22Rv1 (cell line): ENCODE data around the gene GIPR.
A peak's percentile ranks its signal among the peaks of the same experiment; 100 is the strongest.
"Not testable (repeated sequence)": the region's sequence is repeated elsewhere in the genome, so short reads cannot be mapped to it uniquely, and the experiment has no call there.

Source experiments
- H3K27ac ChIP-seq: fragments of 450-650 bp; 2 replicates; pipeline ENCODE4 v1.5.1; 2017
- ZFX ChIP-seq: fragments of 450-650 bp; IDR thresholded peaks from 2 replicates; pipeline ENCODE4 v1.6.1; 2017; ENCODE audit warnings: antibody characterized with exemption, borderline replicate concordance
- TF ChIP-seq, protein P1 (sequence below): fragments of 450-650 bp; IDR thresholded peaks from 2 replicates; pipeline ENCODE4 v1.5.1; 2017; ENCODE audit warnings: mild to moderate bottlenecking

Gene GIPR, protein sequence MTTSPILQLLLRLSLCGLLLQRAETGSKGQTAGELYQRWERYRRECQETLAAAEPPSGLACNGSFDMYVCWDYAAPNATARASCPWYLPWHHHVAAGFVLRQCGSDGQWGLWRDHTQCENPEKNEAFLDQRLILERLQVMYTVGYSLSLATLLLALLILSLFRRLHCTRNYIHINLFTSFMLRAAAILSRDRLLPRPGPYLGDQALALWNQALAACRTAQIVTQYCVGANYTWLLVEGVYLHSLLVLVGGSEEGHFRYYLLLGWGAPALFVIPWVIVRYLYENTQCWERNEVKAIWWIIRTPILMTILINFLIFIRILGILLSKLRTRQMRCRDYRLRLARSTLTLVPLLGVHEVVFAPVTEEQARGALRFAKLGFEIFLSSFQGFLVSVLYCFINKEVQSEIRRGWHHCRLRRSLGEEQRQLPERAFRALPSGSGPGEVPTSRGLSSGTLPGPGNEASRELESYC

DNA sequence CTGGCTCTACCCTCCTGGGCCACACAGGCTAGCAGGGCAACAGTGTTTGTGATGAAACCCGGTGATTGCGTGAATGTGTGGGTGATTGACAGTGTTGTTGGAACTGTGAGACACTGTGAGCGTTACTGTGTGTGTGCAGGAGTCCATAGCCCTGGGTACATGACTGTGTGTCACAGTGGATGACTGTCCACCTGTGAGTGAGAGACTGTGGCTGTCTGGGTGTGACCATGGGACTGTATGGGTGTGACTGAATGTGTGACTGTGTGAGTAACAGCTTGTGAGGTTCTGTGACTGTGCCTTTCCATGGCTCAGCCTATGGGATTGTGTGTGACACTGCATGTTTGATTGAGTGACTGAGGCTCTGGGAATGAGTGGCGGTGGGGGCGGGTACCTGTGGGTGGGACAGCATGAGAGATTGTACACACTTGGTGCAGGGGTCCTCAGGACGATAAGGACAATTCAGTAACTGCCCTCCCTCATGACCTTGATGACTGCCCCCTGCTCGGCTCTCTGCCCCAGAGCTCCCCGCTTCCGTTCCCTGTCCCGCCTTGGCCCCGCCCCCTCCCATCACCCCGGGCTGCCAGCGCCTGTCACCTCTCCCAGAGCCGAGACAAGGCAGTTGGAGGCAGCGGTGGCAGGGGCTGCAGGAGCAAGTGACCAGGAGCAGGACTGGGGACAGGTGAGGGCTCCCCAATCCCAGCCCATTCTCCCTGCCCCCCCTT, at the start of gene GIPR:
Gene GIPR, plus strand, starts transcription at position 602 of the 722 bp plus-strand sequence. CDS start 1,300 bp downstream, outside the sequence.
- peak within 1 kb of the TSS; percentile 27 for H3K27ac ChIP-seq
- no peak for TF ChIP-seq ZFX
- TF ChIP-seq, protein P1, sequence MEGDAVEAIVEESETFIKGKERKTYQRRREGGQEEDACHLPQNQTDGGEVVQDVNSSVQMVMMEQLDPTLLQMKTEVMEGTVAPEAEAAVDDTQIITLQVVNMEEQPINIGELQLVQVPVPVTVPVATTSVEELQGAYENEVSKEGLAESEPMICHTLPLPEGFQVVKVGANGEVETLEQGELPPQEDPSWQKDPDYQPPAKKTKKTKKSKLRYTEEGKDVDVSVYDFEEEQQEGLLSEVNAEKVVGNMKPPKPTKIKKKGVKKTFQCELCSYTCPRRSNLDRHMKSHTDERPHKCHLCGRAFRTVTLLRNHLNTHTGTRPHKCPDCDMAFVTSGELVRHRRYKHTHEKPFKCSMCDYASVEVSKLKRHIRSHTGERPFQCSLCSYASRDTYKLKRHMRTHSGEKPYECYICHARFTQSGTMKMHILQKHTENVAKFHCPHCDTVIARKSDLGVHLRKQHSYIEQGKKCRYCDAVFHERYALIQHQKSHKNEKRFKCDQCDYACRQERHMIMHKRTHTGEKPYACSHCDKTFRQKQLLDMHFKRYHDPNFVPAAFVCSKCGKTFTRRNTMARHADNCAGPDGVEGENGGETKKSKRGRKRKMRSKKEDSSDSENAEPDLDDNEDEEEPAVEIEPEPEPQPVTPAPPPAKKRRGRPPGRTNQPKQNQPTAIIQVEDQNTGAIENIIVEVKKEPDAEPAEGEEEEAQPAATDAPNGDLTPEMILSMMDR: no peak

DNA sequence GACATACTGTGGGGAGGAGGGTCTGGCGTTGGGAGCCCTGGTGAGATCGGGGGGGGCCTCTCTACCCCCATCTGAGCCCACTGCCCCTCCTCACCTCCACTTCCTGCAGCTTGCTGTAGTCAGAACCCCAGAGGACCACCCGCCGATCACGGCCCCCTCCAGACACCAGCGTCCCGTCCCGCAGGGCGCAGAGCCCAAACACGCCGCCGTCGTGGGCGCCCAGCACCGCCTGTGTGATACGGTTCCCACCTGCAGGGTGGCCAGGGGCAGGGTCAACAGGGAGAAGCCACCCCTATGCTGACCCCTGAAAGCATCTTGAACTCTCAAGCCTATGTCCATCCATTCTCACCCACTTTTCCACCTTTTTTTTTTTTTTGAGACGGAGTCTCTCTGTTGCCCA, 46.6 kb upstream of the GIPR start:
- H3K27ac ChIP-seq: no peak overlapping the region
- no peak for TF ChIP-seq ZFX
- TF ChIP-seq, protein P1: no peak

DNA sequence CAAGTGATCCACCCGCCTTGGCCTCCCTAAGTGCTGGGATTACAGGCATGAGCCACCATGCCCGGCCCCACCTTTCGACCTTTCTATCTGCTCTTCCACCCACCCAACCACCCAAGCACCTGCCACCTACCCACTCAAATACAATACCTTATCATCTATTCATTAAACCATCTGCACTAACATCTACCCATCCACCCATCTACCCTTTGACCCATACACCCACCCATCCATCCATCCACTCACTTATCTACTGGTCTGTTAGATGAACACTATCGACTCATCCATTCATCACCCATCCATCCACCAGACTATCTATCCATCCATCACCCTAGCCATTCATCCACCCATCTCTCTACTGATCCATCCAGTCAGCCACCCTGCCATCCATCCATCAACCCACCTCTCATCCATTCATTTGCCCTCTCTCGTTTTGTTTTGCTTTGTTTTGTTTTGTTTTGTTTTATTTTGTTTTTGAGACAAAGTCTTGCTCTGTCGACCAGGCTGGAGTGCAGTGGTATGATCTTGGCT, 46.0 kb upstream of the GIPR start:
- no peak for TF ChIP-seq ZFX
- TF ChIP-seq, protein P1: no peak
- H3K27ac ChIP-seq: no peak overlapping the region

DNA sequence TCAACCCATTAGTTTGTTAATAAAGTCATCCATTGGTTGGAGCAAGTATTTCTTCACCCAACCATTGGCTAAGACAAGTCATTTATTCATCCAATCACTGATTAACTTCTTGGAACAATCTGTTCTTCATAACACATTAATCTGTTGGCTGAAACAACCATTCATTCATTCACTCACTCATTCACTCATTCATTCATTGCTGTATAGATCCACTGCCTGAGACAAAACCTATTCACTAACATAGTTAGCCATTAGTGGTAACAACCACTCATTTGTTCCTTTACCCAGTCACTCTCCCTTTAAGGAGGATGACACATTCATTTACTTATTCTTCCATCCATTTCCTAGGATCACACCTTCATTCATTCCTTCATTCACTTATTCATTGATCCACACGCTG, 44.0 kb upstream of the GIPR start:
- no peak for TF ChIP-seq ZFX
- TF ChIP-seq, protein P1: no peak
- no peak overlapping the region for H3K27ac ChIP-seq

DNA sequence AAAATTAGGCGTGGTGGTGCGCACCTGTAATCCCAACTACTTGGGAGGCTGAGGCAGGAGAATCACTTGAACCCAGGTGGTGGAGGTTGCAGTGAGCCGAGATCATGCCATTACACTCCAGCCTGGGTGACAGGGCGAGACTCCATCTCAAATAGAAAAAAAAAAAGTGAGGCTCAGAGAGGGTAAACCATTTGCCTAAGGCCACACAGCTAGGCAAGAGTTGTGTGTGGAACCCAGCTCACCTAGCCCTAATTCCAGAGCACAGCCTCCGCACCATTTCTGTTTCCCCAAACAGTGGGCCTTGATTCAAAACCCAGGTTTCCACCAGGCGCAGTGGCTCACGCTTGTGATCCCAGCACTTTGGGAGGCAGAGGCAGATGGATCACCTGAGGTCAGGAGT, 39.8 kb upstream of the GIPR start:
- not testable (repeated sequence) for H3K27ac ChIP-seq

DNA sequence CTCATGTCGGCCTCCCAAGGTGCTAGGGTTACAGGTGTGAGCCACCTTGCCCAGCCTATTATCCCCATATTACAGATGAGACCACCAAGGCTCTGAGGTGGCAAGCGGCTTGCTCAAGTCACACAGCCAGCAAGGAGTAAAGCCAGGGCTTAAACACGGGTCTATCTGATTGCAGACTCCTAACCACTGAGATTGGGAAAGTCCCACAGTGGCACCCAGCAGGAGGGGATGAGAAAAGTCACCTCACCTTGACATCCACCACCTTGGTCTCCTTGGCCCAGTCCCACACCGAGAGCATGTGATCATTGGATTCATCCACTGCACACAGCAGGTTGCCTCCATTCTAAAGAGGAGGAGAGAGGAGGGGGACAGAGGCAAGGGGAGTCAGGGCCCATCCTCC, 38.3 kb upstream of the GIPR start:
- no peak for TF ChIP-seq ZFX
- TF ChIP-seq, protein P1: no peak
- peak overlapping the region; percentile 57; the same call in 1 of the 2 replicates for H3K27ac ChIP-seq

DNA sequence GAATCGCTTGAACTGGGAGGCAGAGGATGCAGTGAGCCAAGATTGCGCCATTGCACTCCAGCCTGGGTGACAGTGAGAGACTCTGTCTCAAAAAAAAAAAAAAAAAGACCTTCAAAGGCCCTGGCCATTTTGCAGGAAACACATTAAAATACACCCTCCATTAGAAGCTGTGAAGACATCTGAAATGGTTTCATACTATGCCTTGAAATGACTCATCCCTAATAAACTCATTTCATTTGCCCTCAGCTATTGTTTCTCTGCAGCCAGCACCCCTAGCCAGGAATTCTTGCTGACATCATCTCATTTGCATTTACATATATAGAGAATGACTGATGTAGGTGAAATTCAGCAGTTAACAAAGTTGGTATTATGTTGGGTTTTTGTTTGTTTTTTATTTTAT, 37.6 kb upstream of the GIPR start:
- no peak for TF ChIP-seq ZFX
- TF ChIP-seq, protein P1: no peak
- peak overlapping the region; percentile 57 for H3K27ac ChIP-seq
